Measurements from ENCODE around the gene GPR137. TPM values are rescaled to one million over a fixed set of nuclear protein-coding genes. Genes with fewer than 3 reads are reported as not detected.
"Not testable (repeated sequence)": the region's sequence is repeated elsewhere in the genome, so short reads cannot be mapped to it uniquely, and the experiment has no call there.

The GPR137 gene
- total and polyA plus RNA-seq, 4 donors = 6.7 to 22.2 (median 9.0) TPM

GRCh38 chr11:64314805-64315561, 29.3 kb downstream of the GPR137 start:
- peaks cover 7 to 49% (median 37%) of the 10 kb centered on the region in 4 donors for H3K4me1 ChIP-seq (ENCODE audit: control insufficient read depth in 4 of 4, insufficient read depth in 4 of 4, low read length in 3 of 4)
- H3K9me3 ChIP-seq (ENCODE audit: control insufficient read depth in 4 of 4, low read length in 3 of 4) = no peaks in the 10 kb centered on the region
- no peaks in the 10 kb centered on the region for H3K27me3 ChIP-seq (ENCODE audit: control insufficient read depth in 4 of 4, insufficient read depth in 4 of 4, low read length in 3 of 4)
- peaks cover 4 to 26% (median 9%) of the 10 kb centered on the region in 4 donors for H3K36me3 ChIP-seq (ENCODE audit: control insufficient read depth in 4 of 4, insufficient read depth in 3 of 4, low read depth in 1 of 4, low read length in 3 of 4)
- WGBS = 81% methylated on average over 24 of the region's 24 CpGs
- no peak overlapping the region for H3K4me3 ChIP-seq (ENCODE audit: low read depth in 1 of 3, low read length in 3 of 3)
- TF ChIP-seq HNF4G (IDR thresholded peaks at IDR 0.05) = no peak
- TF ChIP-seq, protein P1, sequence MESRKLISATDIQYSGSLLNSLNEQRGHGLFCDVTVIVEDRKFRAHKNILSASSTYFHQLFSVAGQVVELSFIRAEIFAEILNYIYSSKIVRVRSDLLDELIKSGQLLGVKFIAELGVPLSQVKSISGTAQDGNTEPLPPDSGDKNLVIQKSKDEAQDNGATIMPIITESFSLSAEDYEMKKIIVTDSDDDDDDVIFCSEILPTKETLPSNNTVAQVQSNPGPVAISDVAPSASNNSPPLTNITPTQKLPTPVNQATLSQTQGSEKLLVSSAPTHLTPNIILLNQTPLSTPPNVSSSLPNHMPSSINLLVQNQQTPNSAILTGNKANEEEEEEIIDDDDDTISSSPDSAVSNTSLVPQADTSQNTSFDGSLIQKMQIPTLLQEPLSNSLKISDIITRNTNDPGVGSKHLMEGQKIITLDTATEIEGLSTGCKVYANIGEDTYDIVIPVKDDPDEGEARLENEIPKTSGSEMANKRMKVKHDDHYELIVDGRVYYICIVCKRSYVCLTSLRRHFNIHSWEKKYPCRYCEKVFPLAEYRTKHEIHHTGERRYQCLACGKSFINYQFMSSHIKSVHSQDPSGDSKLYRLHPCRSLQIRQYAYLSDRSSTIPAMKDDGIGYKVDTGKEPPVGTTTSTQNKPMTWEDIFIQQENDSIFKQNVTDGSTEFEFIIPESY (IDR thresholded peaks at IDR 0.05) = no peak
- TF ChIP-seq FOXA2 (IDR thresholded peaks at IDR 0.05) = no peak
- TF ChIP-seq CTCF (IDR thresholded peaks at IDR 0.05; ENCODE audit: low read depth, low read length, missing input control) = no peak
- no peak for TF ChIP-seq TAF1 (conservative IDR thresholded peaks at IDR 0.05)
- TF ChIP-seq YY1 (IDR thresholded peaks at IDR 0.05) = no peak
- no peak for TF ChIP-seq HNF4A (conservative IDR thresholded peaks at IDR 0.05)
- TF ChIP-seq JUND (IDR thresholded peaks at IDR 0.05) = no peak
- TF ChIP-seq RAD21 (IDR thresholded peaks at IDR 0.05) = no peak
- TF ChIP-seq RXRA (IDR thresholded peaks at IDR 0.05) = no peak
- TF ChIP-seq FOXA1 (IDR thresholded peaks at IDR 0.05) = no peak
- TF ChIP-seq, protein P2, sequence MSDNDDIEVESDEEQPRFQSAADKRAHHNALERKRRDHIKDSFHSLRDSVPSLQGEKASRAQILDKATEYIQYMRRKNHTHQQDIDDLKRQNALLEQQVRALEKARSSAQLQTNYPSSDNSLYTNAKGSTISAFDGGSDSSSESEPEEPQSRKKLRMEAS (IDR thresholded peaks at IDR 0.05) = no peak
- no peak for TF ChIP-seq EGR1 (IDR thresholded peaks at IDR 0.05; ENCODE audit: low read depth in 2 of 2)
- no peak for TF ChIP-seq NR2F2 (IDR thresholded peaks at IDR 0.05)
- TF ChIP-seq SP1 (IDR thresholded peaks at IDR 0.05) = no peak
- TF ChIP-seq GABPA (IDR thresholded peaks at IDR 0.05 in 1 of 2, conservative IDR thresholded peaks at IDR 0.05 in 1 of 2) = no peak
- TF ChIP-seq, protein P3, sequence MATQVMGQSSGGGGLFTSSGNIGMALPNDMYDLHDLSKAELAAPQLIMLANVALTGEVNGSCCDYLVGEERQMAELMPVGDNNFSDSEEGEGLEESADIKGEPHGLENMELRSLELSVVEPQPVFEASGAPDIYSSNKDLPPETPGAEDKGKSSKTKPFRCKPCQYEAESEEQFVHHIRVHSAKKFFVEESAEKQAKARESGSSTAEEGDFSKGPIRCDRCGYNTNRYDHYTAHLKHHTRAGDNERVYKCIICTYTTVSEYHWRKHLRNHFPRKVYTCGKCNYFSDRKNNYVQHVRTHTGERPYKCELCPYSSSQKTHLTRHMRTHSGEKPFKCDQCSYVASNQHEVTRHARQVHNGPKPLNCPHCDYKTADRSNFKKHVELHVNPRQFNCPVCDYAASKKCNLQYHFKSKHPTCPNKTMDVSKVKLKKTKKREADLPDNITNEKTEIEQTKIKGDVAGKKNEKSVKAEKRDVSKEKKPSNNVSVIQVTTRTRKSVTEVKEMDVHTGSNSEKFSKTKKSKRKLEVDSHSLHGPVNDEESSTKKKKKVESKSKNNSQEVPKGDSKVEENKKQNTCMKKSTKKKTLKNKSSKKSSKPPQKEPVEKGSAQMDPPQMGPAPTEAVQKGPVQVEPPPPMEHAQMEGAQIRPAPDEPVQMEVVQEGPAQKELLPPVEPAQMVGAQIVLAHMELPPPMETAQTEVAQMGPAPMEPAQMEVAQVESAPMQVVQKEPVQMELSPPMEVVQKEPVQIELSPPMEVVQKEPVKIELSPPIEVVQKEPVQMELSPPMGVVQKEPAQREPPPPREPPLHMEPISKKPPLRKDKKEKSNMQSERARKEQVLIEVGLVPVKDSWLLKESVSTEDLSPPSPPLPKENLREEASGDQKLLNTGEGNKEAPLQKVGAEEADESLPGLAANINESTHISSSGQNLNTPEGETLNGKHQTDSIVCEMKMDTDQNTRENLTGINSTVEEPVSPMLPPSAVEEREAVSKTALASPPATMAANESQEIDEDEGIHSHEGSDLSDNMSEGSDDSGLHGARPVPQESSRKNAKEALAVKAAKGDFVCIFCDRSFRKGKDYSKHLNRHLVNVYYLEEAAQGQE (IDR thresholded peaks at IDR 0.05) = no peak
- TF ChIP-seq, protein P4, sequence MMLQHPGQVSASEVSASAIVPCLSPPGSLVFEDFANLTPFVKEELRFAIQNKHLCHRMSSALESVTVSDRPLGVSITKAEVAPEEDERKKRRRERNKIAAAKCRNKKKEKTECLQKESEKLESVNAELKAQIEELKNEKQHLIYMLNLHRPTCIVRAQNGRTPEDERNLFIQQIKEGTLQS (IDR thresholded peaks at IDR 0.05) = no peak
- no peak overlapping the region for H3K27ac ChIP-seq (ENCODE audit: low read depth in 1 of 2, low read length in 2 of 2)
- DNase-seq (ENCODE audit: low spot score) = no peak
- no peak overlapping the region for H3K9ac ChIP-seq (ENCODE audit: low read depth in 1 of 2, low read length in 2 of 2)

DNA sequence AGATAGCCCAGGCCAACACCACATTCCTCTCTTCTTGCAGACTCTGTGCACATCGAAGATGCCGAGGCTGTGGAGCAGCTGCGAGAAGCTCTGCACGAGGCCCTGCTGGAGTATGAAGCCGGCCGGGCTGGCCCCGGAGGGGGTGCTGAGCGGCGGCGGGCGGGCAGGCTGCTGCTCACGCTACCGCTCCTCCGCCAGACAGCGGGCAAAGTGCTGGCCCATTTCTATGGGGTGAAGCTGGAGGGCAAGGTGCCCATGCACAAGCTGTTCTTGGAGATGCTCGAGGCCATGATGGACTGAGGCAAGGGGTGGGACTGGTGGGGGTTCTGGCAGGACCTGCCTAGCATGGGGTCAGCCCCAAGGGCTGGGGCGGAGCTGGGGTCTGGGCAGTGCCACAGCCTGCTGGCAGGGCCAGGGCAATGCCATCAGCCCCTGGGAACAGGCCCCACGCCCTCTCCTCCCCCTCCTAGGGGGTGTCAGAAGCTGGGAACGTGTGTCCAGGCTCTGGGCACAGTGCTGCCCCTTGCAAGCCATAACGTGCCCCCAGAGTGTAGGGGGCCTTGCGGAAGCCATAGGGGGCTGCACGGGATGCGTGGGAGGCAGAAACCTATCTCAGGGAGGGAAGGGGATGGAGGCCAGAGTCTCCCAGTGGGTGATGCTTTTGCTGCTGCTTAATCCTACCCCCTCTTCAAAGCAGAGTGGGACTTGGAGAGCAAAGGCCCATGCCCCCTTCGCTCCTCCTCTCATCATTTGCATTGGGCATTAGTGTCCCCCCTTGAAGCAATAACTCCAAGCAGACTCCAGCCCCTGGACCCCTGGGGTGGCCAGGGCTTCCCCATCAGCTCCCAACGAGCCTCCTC, 30.2 kb downstream of the GPR137 start:
- H3K27ac ChIP-seq (ENCODE audit: low read depth in 1 of 2, low read length in 2 of 2); H3K9ac ChIP-seq (ENCODE audit: low read depth in 1 of 2, low read length in 2 of 2); DNase-seq (ENCODE audit: low spot score); H3K4me3 ChIP-seq (ENCODE audit: low read depth in 1 of 3, low read length in 3 of 3); H3K27me3 ChIP-seq (ENCODE audit: control insufficient read depth in 4 of 4, insufficient read depth in 4 of 4, low read length in 3 of 4); H3K9me3 ChIP-seq (ENCODE audit: control insufficient read depth in 4 of 4, low read length in 3 of 4): not testable (repeated sequence)
- Histone ChIP-seq H3K4me1 (ENCODE audit: control insufficient read depth in 4 of 4, insufficient read depth in 4 of 4, low read length in 3 of 4) (peaks cover 5 to 44% (median 34%) of the 10 kb centered on the region in 4 donors), H3K36me3 (ENCODE audit: control insufficient read depth in 4 of 4, insufficient read depth in 3 of 4, low read depth in 1 of 4, low read length in 3 of 4) (peaks cover 4 to 33% (median 10%) of the 10 kb centered on the region in 4 donors)
- WGBS = 80% methylated on average over 25 of the region's 25 CpGs
